ENCODE measurements around the gene TMEM108. TPM values are rescaled to one million over a fixed set of nuclear protein-coding genes. Genes with fewer than 3 reads are reported as not detected.

Gene TMEM108
- total RNA-seq, 2 experiments from 2014 or later = not detected

DNA sequence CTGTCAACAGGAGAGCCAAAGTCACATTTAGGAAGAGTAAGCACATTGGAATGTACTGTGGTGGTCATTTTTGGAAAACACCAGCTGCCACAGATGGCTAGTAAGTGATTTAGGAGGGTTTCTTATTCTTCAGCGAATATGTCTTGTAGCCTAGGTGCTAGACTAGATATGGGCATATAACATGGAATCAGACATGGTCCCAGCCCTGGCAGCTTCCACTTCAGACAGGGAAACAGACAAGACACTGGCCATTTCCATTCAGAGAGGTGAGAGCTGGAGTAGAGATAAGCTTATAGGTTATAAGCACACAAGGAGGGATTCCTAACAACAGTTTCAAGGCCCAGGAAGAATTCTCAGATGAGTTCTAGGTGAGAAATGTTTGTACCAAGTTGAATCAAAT is 333.5 kb downstream of the TMEM108 start:
- POLR2A ChIA-PET = no interaction called here
- CTCF ChIA-PET = no interaction called here

DNA sequence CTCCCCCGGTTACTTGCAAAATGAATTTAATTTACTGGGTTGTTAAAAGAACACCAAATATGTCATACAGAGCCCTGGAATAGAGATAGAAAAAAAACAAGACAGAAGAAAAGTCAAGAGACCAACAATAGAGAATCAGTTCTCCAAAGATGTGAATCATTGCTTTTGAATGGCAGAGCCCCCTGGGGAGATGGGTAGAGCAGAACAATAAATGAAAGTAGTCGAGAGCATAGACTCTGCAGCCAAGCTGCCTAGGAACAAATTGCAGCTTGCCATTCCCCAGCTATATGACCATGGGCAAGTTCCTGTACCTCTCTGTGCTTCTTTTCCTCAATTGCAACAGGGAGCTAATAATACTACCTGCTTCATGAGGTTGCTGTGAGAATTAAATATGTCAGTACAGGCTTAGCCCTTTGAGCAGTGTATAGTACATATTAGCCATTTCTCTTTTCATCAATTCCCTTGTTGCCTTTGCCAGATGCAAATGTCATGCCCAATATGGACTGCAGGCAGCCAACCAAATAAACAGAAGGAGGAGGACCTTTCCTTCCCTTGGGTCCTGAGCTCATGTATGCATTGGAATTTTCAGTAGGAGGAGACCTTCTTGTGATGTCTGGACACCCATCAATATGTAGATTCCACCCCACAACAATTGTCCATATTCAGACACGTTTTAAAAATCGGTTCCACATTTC is 336.7 kb downstream of the TMEM108 start:
- CTCF ChIA-PET = no interaction called here
- POLR2A ChIA-PET = no interaction called here

GRCh38 chr3:133375403-133375745 is 337.2 kb downstream of the TMEM108 start:
- POLR2A ChIA-PET = no interaction called here
- CTCF ChIA-PET = no interaction called here

GRCh38 chr3:133376810-133377209 is 338.6 kb downstream of the TMEM108 start:
- CTCF ChIA-PET = no interaction called here
- POLR2A ChIA-PET = no interaction called here

- CTCF ChIA-PET = interaction anchor here (0.6 kb wide), 1 partner anchor 150 kb away, joined by 3 read pairs; no protein-coding TSS in a partner anchor
Measured at GRCh38 chr3:133377396-133377795, 339.2 kb downstream of the TMEM108 start.

DNA sequence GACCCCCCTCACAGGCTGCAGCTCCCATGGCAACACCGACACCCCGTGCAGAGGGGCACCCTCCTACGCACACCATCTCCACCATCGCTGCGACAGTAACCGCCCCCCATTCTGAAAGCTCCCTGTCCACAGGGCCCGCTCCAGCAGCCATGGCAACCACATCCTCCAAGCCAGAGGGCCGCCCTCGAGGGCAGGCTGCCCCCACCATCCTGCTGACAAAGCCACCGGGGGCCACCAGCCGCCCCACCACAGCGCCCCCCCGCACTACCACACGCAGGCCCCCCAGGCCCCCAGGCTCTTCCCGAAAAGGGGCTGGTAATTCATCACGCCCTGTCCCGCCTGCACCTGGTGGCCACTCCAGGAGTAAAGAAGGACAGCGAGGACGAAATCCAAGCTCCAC is 341.7 kb downstream of the TMEM108 start:
- ChIA-PET CTCF (no interaction called here), POLR2A (no interaction called here)

More at GRCh38 chr3:133377396-133377795, 339.2 kb downstream of the TMEM108 start:
- POLR2A ChIA-PET = no interaction called here

DNA sequence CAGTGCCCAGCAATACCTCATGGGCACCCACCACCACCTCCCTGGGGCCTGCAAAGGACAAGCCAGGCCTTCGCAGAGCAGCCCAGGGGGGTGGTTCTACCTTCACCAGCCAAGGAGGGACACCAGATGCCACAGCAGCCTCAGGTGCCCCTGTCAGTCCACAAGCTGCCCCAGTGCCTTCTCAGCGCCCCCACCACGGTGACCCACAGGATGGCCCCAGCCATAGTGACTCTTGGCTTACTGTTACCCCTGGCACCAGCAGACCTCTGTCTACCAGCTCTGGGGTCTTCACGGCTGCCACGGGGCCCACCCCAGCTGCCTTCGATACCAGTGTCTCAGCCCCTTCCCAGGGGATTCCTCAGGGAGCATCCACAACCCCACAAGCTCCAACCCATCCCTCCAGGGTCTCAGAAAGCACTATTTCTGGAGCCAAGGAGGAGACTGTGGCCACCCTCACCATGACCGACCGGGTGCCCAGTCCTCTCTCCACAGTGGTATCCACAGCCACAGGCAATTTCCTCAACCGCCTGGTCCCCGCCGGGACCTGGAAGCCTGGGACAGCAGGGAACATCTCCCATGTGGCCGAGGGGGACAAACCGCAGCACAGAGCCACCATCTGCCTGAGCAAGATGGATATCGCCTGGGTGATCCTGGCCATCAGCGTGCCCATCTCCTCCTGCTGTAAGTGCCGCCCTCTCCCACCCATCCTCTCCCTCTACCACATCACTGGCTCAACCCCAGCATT is 342.5 kb downstream of the TMEM108 start:
- ChIA-PET POLR2A (no interaction called here), CTCF (no interaction called here)

GRCh38 chr3:133381346-133382109 is 343.3 kb downstream of the TMEM108 start:
- CTCF ChIA-PET = no interaction called here
- POLR2A ChIA-PET = no interaction called here

DNA sequence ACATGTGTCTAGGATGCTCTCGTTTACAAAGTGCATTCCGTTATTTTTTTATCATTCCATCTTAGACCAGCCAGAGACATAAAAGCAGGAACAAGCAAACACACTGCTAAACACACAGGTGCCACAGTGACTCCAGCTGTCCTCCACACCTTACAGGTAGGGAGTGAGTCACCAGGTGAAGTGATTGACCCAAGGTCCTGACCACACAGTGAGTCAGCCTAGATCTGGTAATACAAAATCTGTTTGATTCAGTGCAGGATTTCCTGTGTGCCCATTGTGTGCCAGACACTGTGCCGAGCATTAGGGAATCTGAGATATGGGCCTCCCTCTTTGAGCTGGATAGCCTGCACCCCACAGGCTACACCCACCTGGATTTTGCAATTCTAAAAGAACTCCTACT is 345.0 kb downstream of the TMEM108 start:
- POLR2A ChIA-PET = no interaction called here
- CTCF ChIA-PET = interaction anchor here (1.1 kb wide), 1 partner anchor 8 kb away, joined by 3 read pairs; no protein-coding TSS in a partner anchor

DNA sequence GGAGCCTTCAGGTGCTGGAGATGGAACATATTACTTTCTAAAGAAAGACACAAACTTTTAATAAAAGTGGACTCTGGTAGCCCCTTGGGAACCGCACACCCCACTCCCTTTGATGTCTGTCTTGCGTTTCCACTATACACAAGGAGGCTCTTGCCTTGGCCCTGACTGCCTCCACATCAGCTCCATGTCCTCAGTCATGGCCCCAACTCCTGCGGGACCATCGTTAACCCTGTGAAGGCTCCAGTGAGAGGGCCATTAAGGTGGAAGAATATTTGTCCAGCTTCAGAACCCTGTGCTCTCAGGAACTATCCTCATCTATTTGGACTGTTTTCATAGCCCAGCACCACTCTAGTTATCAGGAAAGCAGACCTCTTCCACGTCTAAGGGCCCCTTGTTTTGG is 345.6 kb downstream of the TMEM108 start:
- ChIA-PET CTCF (interaction anchor here (1.1 kb wide), 1 partner anchor 7 kb away, joined by 3 read pairs; no protein-coding TSS in a partner anchor), POLR2A (no interaction called here)

- ChIA-PET CTCF (no interaction called here), POLR2A (interaction anchor here (0.6 kb wide), 1 partner anchor 57 kb away, joined by 5 read pairs; no protein-coding TSS in a partner anchor)
Measured at GRCh38 chr3:133384331-133385027, 346.3 kb downstream of the TMEM108 start.

DNA sequence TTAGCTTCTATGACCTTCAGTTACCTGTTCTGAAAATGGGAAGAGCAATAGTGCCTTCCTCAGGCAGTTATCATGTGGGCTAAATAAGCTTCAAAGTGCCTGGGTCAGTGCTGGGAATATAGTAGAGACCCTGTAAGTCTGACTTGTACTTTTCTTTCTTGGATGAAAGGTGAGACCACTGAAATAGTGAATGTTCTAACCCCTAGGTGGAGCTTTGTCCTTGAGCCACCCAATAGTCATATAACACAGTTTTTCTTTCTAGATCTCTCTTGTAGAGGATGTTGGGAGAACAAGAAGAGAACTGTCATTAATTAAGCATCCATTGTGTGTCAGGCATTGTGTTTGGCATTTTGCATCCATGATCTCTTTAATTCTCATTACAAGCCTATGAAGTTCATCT is 348.7 kb downstream of the TMEM108 start:
- CTCF ChIA-PET = no interaction called here

DNA sequence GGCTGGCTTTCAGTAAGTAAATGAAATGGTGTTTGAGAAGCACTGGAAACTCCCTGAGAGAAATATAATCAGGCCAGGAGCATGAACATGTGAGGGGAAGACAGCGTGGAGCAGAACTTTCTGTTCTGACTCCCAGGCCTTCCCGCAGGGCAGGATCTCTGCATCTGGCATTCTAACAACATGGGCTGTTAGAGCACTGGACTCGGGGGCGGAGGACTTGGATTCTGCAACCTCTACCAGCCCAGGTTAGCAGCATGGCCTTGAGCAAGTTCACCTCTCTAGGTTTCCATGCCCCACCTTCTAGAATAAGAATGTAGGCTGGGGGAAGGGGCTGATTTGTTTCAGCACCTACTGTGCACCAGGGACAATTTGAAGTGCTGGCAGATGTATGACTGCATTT is 349.1 kb downstream of the TMEM108 start:
- CTCF ChIA-PET = no interaction called here

More for the DNA sequence above, 348.7 kb downstream of the TMEM108 start:
- POLR2A ChIA-PET = no interaction called here

DNA sequence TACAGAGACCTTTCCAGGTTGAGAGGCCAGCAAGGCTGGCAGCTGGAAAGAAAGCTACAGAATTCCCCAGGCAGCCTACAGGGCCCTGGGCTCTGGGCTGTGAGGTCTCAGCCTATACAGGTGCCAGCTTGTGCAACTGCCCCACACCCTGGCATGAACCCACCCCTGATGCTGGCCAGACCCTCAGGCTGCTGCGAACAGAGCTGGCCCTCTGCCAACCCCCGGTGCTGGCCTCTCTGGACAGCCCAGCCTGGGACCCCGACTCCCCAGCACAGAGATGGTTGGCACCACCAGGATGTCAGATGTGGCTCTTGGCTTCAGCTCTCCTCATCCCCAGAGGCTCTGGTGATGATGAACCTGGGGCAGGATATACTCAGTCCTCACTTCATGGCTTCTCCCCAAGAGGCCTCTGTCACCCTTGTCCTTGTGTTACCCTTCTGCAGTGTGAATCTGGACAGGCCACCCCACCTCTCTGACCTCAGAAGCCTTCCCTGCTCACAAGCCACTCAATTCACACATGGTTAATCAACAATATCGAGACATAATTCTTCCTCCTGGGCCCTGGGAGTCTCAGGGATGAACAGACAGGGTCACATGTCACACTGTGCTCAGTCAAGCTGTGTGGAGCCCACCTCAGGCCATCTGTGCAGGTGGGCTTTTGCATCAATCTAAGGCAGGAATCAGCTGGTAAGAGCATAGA is 350.7 kb downstream of the TMEM108 start:
- CTCF ChIA-PET = no interaction called here
- POLR2A ChIA-PET = no interaction called here

More for the DNA sequence above, 349.1 kb downstream of the TMEM108 start:
- POLR2A ChIA-PET = no interaction called here

- CTCF ChIA-PET = interaction anchor here (0.6 to 1.0 kb wide), 4 partner anchors 8 to 148 kb away, joined by 3 to 5 read pairs (median 3); no protein-coding TSS in a partner anchor
- POLR2A ChIA-PET = no interaction called here
Measured at GRCh38 chr3:133390715-133391114, 352.5 kb downstream of the TMEM108 start.

DNA sequence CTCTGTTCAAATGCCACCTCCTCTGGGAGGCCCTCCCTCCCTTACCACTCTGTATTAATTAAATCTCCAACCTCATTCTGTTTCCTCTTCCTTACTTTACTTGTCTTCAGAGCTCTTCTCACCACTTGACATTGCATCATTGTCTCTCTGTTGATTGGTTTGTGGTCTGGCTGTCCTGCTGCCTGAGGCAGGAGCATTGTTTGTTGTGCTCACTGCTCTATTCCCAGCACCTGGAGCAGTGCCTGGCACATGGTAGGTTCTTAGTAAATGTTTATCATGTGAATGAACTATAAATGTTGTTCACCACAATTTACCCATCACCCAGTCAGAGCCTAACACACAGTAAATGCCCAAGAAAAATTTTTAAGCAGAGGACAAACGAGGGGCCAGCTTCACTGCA is 355.0 kb downstream of the TMEM108 start:
- CTCF ChIA-PET = no interaction called here
- POLR2A ChIA-PET = no interaction called here

DNA sequence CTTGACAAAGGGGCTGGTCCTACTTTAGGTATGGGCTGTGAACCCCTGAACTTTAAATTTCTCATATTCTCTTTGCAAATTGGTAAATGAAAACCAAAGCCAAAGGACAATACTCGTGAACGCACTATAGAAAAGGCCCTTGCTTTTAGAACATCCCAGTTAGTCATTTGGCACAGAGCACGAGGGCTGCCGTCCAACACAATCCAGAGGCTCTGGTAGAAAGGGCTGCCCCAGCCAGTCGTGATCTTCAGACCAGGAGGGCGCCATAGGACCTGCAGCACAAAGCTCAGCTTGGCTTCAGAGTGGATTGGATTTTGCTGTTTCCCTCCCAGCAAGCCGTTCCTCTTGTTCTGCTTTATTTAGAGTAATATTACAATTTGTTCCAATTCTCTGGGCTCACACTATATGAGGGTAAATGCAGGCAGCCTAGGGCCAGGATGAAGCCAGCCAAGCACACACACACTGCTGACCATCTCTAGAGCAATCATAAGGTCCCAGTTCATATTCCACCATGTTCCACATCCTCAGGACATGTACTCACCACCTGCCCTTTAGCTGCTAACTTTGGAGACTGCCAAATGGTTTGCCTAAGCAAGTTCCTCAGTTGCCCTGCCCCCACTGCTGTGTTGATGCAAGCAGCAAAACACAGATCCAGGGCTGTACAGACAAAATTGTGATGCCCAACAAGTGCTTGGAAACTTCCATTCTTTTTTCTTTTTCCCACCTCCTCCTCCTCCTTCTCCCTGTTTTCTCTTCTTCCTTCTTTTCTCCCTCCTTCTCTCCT is 355.7 kb downstream of the TMEM108 start:
- POLR2A ChIA-PET = no interaction called here
- CTCF ChIA-PET = no interaction called here

DNA sequence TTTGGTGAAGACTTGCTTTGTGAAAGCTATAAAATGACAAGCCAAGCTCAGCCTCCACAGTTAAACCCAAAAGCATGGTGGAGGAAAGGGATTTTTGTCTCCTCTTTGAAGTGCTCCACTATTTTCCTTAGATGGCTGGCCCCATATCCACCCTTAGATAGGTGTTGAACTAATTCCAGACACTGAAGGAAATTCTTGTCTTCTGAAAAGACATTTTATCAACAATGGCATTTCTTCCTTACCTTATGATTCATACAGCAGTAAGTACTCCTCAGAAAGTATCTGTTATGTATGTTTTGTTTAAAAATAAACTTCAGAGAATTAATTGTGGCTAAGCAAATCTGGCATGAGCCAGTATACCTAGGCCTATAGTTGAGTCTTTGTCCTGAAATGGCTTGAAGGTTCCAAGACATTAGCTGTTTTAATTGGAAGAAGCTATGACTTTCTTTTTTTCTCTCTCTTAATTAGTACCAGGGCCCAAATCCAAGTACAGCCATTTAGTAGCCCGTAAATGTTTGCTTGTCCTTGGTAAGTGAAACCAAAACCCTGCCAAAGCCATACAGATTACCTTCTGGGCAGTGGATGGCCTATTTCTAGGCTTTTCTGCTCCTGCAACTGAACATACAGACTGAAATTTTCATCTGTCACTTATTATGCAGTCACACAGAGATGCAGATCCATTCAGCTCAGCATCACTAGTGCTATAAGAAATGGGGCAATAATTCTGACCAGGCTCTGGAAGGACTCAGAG is 356.5 kb downstream of the TMEM108 start:
- ChIA-PET POLR2A (no interaction called here), CTCF (no interaction called here)
